K562 (cell line): Measurements from ENCODE around the gene ZG16B. TPM values are rescaled to one million over a fixed set of nuclear protein-coding genes. Genes with fewer than 3 reads are reported as not detected.

Source experiments
- CAMTA2 ChIP-seq: fragments of 250-450 bp; sonication (Bioruptor Pico); conservative IDR thresholded peaks from 2 replicates; pipeline ENCODE4 v1.5.1; 2022
- GTF2F1 ChIP-seq: IDR thresholded peaks from 2 replicates; pipeline ENCODE4 v1.6.1; 2011; ENCODE audit warnings: low read depth, low read length, improper control_type of control experiment
- SP1 ChIP-seq: sonication (generic); formaldehyde crosslinking; IDR thresholded peaks from 2 replicates; pipeline ENCODE4 v1.8.1; 2022; ENCODE audit warnings: mild to moderate bottlenecking, missing genetic modification reagents
- ZEB2 ChIP-seq: fragments of 450-650 bp; IDR thresholded peaks from 2 replicates; pipeline ENCODE4 v1.6.1; 2016
- ZFX ChIP-seq: sonication (generic); formaldehyde crosslinking; IDR thresholded peaks from 2 replicates; pipeline ENCODE4 v1.8.0; 2022; ENCODE audit warnings: mild to moderate bottlenecking, missing genetic modification reagents, moderate library complexity
- ZNF184 ChIP-seq: sonication (generic); formaldehyde crosslinking; IDR thresholded peaks from 2 replicates; pipeline ENCODE4 v1.5.0; 2020; ENCODE audit warnings: missing genetic modification reagents
- polyA plus RNA-seq, 8 experiments: library from polyadenylated mRNA; depleted of rRNA in 4 of 8; stranded (reverse) in 5 of 8; unstranded in 3 of 8; fragments of >200 nt; fragmentation: Nextera tagmentation in 2 of 8; fragmentation: Illumina TruSeq in 1 of 8; extraction: Ambion mirVana in 2 of 8; extraction: Trizol in 1 of 8; gene quantifications; 2 replicates each; pipeline versions ENCODE4 v1.2.1 to v1.2.3, GENCODE V29; 2011 to 2014; ENCODE audit warnings: inconsistent platforms in 1 of 8, missing spikeins in 1 of 8
- total RNA-seq, 7 experiments: library from RNA; depleted of rRNA in 6 of 7; stranded (reverse); fragments of >200 nt in 6 of 7; fragmentation: Illumina TruSeq in 2 of 7; extraction: Trizol in 2 of 7; gene quantifications; 2 replicates each; pipeline versions ENCODE4 v1.2.1 to v1.2.3, GENCODE V29; 2011 to 2021; ENCODE audit warnings: low replicate concordance in 1 of 7
- TF ChIP-seq, protein P1 (sequence below): fragments of 450-650 bp; IDR thresholded peaks from 2 replicates; pipeline ENCODE4 v1.6.1; 2016; ENCODE audit warnings: low read depth
- TF ChIP-seq, protein P2 (sequence below): fragments of 450-650 bp; formaldehyde crosslinking; IDR thresholded peaks from 2 replicates; pipeline ENCODE4 v1.4.0; 2020; ENCODE audit warnings: mild to moderate bottlenecking, moderate library complexity
- TF ChIP-seq, protein P3 (sequence below): sonication (generic); formaldehyde crosslinking; IDR thresholded peaks from 2 replicates; pipeline ENCODE4 v1.8.0; 2022; ENCODE audit warnings: mild to moderate bottlenecking, missing genetic modification reagents
- TF ChIP-seq, protein P4 (sequence below), 2 experiments: fragments of 450-650 bp; IDR thresholded peaks; 2 replicates each; pipeline ENCODE4 v1.6.1; 2016

The ZG16B gene
- total and polyA plus RNA-seq, 9 of the 15 experiments (the other 6 are each of a cell fraction or from before 2014, with no cell fraction given), result 0.25 to 0.43 (median 0.34) TPM; not detected in 5

DNA sequence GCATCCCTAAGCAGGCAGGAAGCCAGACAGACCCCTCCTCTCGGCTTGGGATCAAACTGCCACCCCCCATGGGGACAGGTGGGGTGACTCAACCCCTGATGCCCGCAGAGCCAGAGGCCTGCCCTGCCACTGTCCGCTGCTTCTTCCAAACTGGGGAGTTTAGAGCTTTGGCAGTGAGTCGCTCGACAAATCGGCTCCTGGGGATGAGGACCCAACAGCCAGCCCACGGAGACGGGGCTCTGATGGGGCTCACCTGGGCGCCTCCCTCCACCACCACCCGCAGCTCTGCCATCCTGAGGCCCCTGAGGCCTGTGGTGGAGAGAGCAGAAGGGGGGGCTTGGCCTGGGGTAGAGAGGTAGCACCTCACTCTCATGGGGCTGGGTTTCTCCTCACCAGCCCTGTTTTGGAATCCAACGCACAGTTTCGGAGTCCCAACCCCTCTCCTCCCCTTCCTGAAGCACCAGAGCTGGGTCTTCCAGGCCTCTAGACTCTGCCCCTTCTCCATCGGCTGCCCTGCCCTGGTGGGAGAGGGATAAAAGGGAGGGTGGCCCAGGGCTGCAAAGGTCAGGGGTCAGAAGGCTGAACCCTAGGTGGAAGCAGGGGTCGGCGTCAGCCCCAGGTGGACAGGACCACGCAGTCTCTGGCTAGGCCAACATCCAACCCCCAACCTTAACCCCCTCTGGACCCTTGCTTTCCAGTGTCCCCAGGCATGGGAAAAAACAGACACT, 22.1 kb downstream of the ZG16B start (continued):
- TF ChIP-seq, protein P1, sequence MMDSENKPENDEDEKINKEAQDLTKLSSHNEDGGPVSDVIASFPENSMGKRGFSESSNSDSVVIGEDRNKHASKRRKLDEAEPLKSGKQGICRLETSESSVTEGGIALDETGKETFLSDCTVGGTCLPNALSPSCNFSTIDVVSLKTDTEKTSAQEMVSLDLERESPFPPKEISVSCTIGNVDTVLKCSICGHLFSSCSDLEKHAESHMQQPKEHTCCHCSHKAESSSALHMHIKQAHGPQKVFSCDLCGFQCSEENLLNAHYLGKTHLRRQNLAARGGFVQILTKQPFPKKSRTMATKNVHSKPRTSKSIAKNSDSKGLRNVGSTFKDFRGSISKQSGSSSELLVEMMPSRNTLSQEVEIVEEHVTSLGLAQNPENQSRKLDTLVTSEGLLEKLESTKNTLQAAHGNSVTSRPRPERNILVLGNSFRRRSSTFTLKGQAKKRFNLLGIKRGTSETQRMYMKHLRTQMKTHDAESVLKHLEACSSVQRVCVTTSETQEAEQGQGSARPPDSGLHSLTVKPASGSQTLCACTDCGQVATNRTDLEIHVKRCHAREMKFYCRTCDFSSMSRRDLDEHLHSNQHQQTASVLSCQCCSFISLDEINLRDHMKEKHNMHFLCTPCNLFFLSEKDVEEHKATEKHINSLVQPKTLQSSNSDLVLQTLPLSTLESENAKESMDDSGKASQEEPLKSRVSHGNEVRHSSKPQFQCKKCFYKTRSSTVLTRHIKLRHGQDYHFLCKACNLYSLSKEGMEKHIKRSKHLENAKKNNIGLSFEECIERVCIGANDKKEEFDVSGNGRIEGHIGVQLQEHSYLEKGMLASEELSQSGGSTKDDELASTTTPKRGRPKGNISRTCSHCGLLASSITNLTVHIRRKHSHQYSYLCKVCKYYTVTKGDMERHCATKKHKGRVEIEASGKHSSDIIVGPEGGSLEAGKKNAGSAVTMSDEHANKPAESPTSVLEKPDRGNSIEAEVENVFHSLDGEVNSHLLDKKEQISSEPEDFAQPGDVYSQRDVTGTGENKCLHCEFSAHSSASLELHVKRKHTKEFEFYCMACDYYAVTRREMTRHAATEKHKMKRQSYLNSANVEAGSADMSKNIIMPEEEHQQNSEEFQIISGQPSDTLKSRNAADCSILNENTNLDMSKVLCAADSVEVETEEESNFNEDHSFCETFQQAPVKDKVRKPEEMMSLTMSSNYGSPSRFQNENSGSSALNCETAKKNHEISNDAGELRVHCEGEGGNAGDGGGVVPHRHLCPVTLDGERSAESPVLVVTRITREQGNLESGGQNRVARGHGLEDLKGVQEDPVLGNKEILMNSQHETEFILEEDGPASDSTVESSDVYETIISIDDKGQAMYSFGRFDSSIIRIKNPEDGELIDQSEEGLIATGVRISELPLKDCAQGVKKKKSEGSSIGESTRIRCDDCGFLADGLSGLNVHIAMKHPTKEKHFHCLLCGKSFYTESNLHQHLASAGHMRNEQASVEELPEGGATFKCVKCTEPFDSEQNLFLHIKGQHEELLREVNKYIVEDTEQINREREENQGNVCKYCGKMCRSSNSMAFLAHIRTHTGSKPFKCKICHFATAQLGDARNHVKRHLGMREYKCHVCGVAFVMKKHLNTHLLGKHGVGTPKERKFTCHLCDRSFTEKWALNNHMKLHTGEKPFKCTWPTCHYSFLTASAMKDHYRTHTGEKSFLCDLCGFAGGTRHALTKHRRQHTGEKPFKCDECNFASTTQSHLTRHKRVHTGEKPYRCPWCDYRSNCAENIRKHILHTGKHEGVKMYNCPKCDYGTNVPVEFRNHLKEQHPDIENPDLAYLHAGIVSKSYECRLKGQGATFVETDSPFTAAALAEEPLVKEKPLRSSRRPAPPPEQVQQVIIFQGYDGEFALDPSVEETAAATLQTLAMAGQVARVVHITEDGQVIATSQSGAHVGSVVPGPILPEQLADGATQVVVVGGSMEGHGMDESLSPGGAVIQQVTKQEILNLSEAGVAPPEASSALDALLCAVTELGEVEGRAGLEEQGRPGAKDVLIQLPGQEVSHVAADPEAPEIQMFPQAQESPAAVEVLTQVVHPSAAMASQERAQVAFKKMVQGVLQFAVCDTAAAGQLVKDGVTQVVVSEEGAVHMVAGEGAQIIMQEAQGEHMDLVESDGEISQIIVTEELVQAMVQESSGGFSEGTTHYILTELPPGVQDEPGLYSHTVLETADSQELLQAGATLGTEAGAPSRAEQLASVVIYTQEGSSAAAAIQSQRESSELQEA, result no peak
- TF ChIP-seq ZNF184 (CRISPR knock-in tag) (no peak), GTF2F1 (no peak), CAMTA2 (CRISPR knock-in tag) (no peak), SP1 (no peak), ZFX (no peak), ZEB2 (no peak)
- TF ChIP-seq, protein P2, sequence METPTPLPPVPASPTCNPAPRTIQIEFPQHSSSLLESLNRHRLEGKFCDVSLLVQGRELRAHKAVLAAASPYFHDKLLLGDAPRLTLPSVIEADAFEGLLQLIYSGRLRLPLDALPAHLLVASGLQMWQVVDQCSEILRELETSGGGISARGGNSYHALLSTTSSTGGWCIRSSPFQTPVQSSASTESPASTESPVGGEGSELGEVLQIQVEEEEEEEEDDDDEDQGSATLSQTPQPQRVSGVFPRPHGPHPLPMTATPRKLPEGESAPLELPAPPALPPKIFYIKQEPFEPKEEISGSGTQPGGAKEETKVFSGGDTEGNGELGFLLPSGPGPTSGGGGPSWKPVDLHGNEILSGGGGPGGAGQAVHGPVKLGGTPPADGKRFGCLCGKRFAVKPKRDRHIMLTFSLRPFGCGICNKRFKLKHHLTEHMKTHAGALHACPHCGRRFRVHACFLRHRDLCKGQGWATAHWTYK (CRISPR knock-in tag), result no peak
- TF ChIP-seq, protein P3, sequence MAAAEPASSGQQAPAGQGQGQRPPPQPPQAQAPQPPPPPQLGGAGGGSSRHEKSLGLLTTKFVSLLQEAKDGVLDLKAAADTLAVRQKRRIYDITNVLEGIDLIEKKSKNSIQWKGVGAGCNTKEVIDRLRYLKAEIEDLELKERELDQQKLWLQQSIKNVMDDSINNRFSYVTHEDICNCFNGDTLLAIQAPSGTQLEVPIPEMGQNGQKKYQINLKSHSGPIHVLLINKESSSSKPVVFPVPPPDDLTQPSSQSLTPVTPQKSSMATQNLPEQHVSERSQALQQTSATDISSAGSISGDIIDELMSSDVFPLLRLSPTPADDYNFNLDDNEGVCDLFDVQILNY (CRISPR knock-in tag), result no peak
- TF ChIP-seq, protein P4, sequence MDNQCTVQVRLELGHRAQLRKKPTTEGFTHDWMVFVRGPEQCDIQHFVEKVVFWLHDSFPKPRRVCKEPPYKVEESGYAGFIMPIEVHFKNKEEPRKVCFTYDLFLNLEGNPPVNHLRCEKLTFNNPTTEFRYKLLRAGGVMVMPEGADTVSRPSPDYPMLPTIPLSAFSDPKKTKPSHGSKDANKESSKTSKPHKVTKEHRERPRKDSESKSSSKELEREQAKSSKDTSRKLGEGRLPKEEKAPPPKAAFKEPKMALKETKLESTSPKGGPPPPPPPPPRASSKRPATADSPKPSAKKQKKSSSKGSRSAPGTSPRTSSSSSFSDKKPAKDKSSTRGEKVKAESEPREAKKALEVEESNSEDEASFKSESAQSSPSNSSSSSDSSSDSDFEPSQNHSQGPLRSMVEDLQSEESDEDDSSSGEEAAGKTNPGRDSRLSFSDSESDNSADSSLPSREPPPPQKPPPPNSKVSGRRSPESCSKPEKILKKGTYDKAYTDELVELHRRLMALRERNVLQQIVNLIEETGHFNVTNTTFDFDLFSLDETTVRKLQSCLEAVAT (IDR thresholded peaks at IDR 0.05), result no peak
- TF ChIP-seq, all 486 proteins: peak for 0
